Mesendoderm (in vitro differentiated cells): ENCODE data around the gene PIH1D1.
"Not testable (repeated sequence)": the region's sequence is repeated elsewhere in the genome, so short reads cannot be mapped to it uniquely, and the experiment has no call there.

Experiments
- DNase-seq: peaks from one replicate; pipeline ENCODE4 v3.0.0; 2013
- H2AK5ac ChIP-seq: 2 replicates; pipeline ENCODE4 v1.6.1; 2013; ENCODE audit warnings: low read length, inconsistent platforms
- H2BK120ac ChIP-seq: 2 replicates; pipeline ENCODE4 v1.6.1; 2013; ENCODE audit warnings: low read depth, mild to moderate bottlenecking, low read length, moderate library complexity, mixed read lengths
- H2BK15ac ChIP-seq: replicated peaks from 2 replicates; pipeline ENCODE4 v1.6.1; 2013; ENCODE audit warnings: low read depth, mild to moderate bottlenecking, moderate library complexity
- H2BK5ac ChIP-seq: 2 replicates; pipeline ENCODE4 v1.6.1; 2013; ENCODE audit warnings: low read length, inconsistent platforms
- H3K18ac ChIP-seq: 2 replicates; pipeline ENCODE4 v1.6.1; 2013; ENCODE audit warnings: mild to moderate bottlenecking, low read length, mixed read lengths
- H3K23ac ChIP-seq: one replicate; pipeline ENCODE4 v1.6.1; 2013; ENCODE audit warnings: low read length
- H3K27ac ChIP-seq: 2 replicates; pipeline ENCODE4 v1.5.1; 2013; ENCODE audit warnings: low read depth, mild to moderate bottlenecking, inconsistent platforms, low read length, moderate library complexity
- H3K27me3 ChIP-seq: 2 replicates; pipeline ENCODE4 v1.6.1; 2013; ENCODE audit warnings: low read length, control low read depth, mild to moderate bottlenecking, inconsistent platforms; ENCODE audit not compliant: insufficient read depth, poor library complexity
- H3K36me3 ChIP-seq: 2 replicates; pipeline ENCODE4 v1.6.1; 2013; ENCODE audit warnings: low read length, inconsistent platforms; ENCODE audit not compliant: control insufficient read depth, insufficient read depth
- H3K4ac ChIP-seq: one replicate; pipeline ENCODE4 v1.6.1; 2013; ENCODE audit warnings: low read depth, mild to moderate bottlenecking, low read length, moderate library complexity
- H3K4me1 ChIP-seq: 2 replicates; pipeline ENCODE4 v1.6.1; 2013; ENCODE audit warnings: low read depth, low read length, inconsistent platforms; ENCODE audit not compliant: control insufficient read depth
- H3K4me2 ChIP-seq: 2 replicates; pipeline ENCODE4 v1.6.1; 2013; ENCODE audit warnings: low read length
- H3K4me3 ChIP-seq: 2 replicates; pipeline ENCODE4 v1.5.1; 2013; ENCODE audit warnings: mild to moderate bottlenecking, low read length
- H3K56ac ChIP-seq: one replicate; pipeline ENCODE4 v1.6.1; 2013; ENCODE audit warnings: low read length
- H3K79me1 ChIP-seq: 2 replicates; pipeline ENCODE4 v1.6.1; 2013; ENCODE audit warnings: low read length, inconsistent platforms
- H3K79me2 ChIP-seq: 2 replicates; pipeline ENCODE4 v1.6.1; 2013; ENCODE audit warnings: mild to moderate bottlenecking, low read length; ENCODE audit not compliant: control insufficient read depth, insufficient read depth
- H3K9ac ChIP-seq: 2 replicates; pipeline ENCODE4 v1.6.1; 2013; ENCODE audit warnings: low read length, inconsistent platforms
- H4K5ac ChIP-seq: one replicate; pipeline ENCODE4 v1.6.1; 2013; ENCODE audit warnings: low read length
- H4K8ac ChIP-seq: one replicate; pipeline ENCODE4 v1.6.1; 2013; ENCODE audit warnings: low read depth, mild to moderate bottlenecking, control low read depth, low read length, moderate library complexity
- WGBS: extraction: QIAGEN DNeasy Blood & Tissue Kit; methylation state at CpG from one replicate; pipeline ENCODE4 v1.1.7; 2013; ENCODE audit warnings: low lambda C conversion rate, missing lambda C conversion rate; ENCODE audit not compliant: insufficient coverage; ENCODE audit errors: extremely low coverage; 5-methylcytosine and 5-hydroxymethylcytosine counted together

Gene PIH1D1

DNA sequence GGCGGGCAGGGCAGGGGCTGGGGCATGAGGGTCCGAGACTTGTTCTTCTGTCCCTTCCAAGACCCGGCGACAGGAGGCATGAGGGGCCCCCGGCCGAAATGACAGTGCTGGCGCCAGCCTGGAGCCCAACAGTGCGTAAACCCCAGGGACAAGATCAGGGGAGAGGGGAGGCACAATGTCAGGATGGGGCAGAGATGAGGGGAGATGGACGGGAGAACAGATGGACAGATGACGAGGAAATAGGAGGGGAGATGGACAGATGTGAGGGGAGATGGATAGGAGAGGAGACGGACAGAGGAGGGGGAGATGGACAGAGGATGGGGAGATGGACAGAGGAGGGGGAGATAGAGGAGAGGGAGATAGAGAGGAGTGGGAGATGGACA, 22.9 kb upstream of the PIH1D1 start:
- no peak overlapping the region for H3K27ac ChIP-seq
- no peak overlapping the region for H2BK5ac ChIP-seq
- WGBS: no CpG with 5 or more reads among the region's 11 CpGs
- H3K18ac ChIP-seq: no peak overlapping the region
- no peaks in the 10 kb centered on the region for H3K79me2 ChIP-seq
- H3K36me3 ChIP-seq: peaks cover 2% of the 10 kb centered on the region
- no peaks in the 10 kb centered on the region for H3K4me1 ChIP-seq
- H3K4me2 ChIP-seq: no peak overlapping the region
- no peaks in the 10 kb centered on the region for H3K27me3 ChIP-seq
- no peaks in the 10 kb centered on the region for H3K79me1 ChIP-seq
- H3K9ac ChIP-seq: no peak overlapping the region
- H3K23ac ChIP-seq: no peak overlapping the region
- H3K4ac ChIP-seq: no peak overlapping the region
- H4K5ac ChIP-seq: no peak overlapping the region
- no peak overlapping the region for H3K4me3 ChIP-seq
- H2AK5ac ChIP-seq: no peak overlapping the region
- no peak overlapping the region for H2BK15ac ChIP-seq
- no peak for DNase-seq
- H2BK120ac ChIP-seq: no peak overlapping the region
- H4K8ac ChIP-seq: no peak overlapping the region
- no peak overlapping the region for H3K56ac ChIP-seq

DNA sequence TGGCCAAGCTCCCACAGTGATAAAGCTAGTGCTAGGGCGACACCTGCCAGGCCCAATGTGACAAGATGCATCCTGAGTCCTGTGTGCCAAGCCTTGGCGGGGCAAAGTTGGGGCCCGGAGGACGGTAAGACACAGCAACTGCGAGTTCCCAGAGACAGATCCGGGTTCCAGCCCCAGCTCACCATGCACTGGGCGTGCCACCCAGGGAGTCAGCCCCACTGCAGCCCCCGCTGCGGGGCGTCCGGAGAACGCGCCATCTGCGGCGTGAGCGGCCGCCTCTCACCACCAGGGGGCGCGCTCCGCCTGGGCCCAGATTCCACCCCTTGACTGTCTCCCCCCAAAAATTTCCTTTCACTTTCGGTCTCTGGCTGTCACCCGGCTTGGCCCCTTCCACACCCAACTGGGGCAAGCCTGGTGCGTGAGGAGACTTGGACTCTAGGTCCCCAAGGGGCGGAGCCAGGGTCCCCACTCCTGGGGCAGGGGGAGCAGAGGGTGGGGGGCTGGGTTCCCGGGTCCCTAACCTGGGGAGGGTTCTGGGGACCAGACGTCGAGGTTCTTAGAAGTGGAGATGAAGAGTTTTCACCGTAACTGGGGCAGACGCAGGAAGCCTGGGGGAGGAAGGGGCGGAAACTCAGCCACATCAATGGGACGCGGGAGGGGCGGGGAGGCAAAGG, 22.4 kb upstream of the PIH1D1 start, which contains the start of gene FLT3LG:
FLT3LG (plus strand) TSS at position 348 of the 674 bp plus-strand sequence. CDS start 425 bp downstream, outside the sequence.
- no peaks in the 10 kb centered on the region for H3K4me1 ChIP-seq
- WGBS: no CpG with 5 or more reads among the region's 33 CpGs

DNA sequence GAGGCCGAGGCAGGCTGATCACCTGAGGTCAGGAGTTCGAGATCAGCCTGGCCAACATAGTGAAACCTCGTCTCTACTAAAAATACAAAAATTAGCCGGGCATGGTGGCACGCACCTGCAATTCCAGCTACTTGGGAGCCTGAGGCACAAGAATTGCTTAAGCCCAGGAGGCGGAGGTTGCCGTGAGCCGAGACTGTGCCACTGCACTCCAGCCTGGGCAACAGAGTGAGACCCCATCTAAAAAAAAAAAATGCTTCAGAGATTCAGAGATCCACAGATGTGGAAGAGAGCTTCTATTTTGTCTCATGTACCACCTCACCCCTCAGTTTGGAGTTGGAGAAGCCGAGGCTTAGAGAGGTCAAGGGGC, 21.9 kb upstream of the PIH1D1 start:
- H3K4ac ChIP-seq, H3K23ac ChIP-seq, H3K27ac ChIP-seq, H3K4me3 ChIP-seq, H2AK5ac ChIP-seq, H3K36me3 ChIP-seq, H3K4me1 ChIP-seq, H3K18ac ChIP-seq, H3K79me2 ChIP-seq, H3K56ac ChIP-seq, H2BK5ac ChIP-seq, H2BK15ac ChIP-seq, H3K4me2 ChIP-seq, H2BK120ac ChIP-seq, H3K27me3 ChIP-seq, H4K5ac ChIP-seq, H4K8ac ChIP-seq, DNase-seq, H3K79me1 ChIP-seq, H3K9ac ChIP-seq: not testable (repeated sequence)
- no CpG with 5 or more reads among the region's 9 CpGs for WGBS

More for the DNA sequence above, 22.4 kb upstream of the PIH1D1 start, which contains the start of gene FLT3LG:
- Histone ChIP-seq H3K18ac (peak within 1 kb of the TSS; percentile 32), H3K27ac (no peak within 1 kb of the TSS), H3K79me2 (no peaks in the 10 kb centered on the region), H3K36me3 (peaks cover 2% of the 10 kb centered on the region), H3K4me2 (peak within 1 kb of the TSS; percentile 40), H3K23ac (no peak within 1 kb of the TSS), H3K79me1 (no peaks in the 10 kb centered on the region), H2AK5ac (no peak within 1 kb of the TSS), H3K4ac (no peak within 1 kb of the TSS), H2BK5ac (no peak within 1 kb of the TSS), H2BK120ac (no peak within 1 kb of the TSS), H2BK15ac (no peak within 1 kb of the TSS), H3K56ac (peak within 1 kb of the TSS; percentile 73), H3K4me3 (no peak within 1 kb of the TSS), H4K5ac (no peak within 1 kb of the TSS), H3K9ac (no peak within 1 kb of the TSS), H4K8ac (no peak within 1 kb of the TSS), H3K27me3 (no peaks in the 10 kb centered on the region)
- DNase-seq: no peak

DNA sequence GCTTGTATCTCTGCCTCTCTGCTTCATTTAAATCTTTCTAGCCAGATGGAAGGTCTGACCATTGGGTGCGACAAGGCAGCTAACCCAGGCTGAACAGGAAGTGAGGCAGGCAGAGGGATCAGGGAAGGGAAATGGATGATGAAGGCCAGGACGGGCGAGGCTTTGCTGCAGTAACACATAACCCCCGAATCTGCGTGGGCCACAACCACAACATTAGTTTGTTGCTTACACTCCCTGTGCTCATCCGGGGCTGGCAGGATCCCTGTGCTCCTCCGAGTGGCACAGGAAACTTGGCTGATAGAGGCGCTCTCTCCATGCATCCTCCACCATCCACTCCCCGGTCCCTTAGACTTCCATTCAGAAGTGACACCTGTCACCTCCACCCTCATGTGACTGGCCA, 21.3 kb upstream of the PIH1D1 start:
- H3K56ac ChIP-seq: no peak overlapping the region
- H4K8ac ChIP-seq: no peak overlapping the region
- H2BK15ac ChIP-seq: no peak overlapping the region
- H2BK5ac ChIP-seq: no peak overlapping the region
- no peak overlapping the region for H3K27ac ChIP-seq
- no peak for DNase-seq
- H2BK120ac ChIP-seq: no peak overlapping the region
- H3K23ac ChIP-seq: no peak overlapping the region
- H4K5ac ChIP-seq: no peak overlapping the region
- H3K4me3 ChIP-seq: no peak overlapping the region
- H3K79me2 ChIP-seq: no peaks in the 10 kb centered on the region
- no peak overlapping the region for H3K4ac ChIP-seq
- H2AK5ac ChIP-seq: no peak overlapping the region
- no CpG with 5 or more reads among the region's 9 CpGs for WGBS
- H3K36me3 ChIP-seq: peaks cover 2% of the 10 kb centered on the region
- H3K27me3 ChIP-seq: no peaks in the 10 kb centered on the region
- H3K4me1 ChIP-seq: no peaks in the 10 kb centered on the region
- H3K4me2 ChIP-seq: no peak overlapping the region
- no peaks in the 10 kb centered on the region for H3K79me1 ChIP-seq
- no peak overlapping the region for H3K18ac ChIP-seq
- H3K9ac ChIP-seq: no peak overlapping the region

DNA sequence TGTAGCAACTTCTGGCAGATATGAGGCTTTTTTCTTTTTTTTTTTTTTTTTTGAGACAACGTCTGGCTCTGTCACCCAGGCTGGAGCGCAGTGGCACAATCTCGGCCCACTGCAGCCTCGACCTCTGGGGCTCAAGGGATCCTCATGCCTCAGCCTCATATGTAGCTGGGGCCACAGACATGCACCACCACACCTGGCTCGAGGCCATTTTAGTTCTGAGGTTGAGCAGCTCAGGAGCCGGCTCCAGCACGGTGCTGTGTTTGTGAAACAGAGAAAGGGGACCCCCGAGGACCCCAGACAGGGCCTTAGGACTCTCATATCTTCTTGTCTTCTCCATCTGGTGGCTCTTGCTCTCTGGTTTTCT, 19.0 kb upstream of the PIH1D1 start:
- no peak overlapping the region for H3K23ac ChIP-seq
- no peak overlapping the region for H2BK15ac ChIP-seq
- H3K4me3 ChIP-seq: no peak overlapping the region
- no peak overlapping the region for H3K4me2 ChIP-seq
- no peak overlapping the region for H3K18ac ChIP-seq
- no peak for DNase-seq
- WGBS: no CpG with 5 or more reads among the region's 8 CpGs
- no peak overlapping the region for H3K27ac ChIP-seq
- H3K27me3 ChIP-seq: no peaks in the 10 kb centered on the region
- no peak overlapping the region for H3K9ac ChIP-seq
- H2BK5ac ChIP-seq: no peak overlapping the region
- peaks cover 2% of the 10 kb centered on the region for H3K36me3 ChIP-seq
- no peaks in the 10 kb centered on the region for H3K79me1 ChIP-seq
- no peaks in the 10 kb centered on the region for H3K79me2 ChIP-seq
- H4K5ac ChIP-seq: no peak overlapping the region
- no peak overlapping the region for H3K56ac ChIP-seq
- no peak overlapping the region for H2BK120ac ChIP-seq
- H3K4me1 ChIP-seq: no peaks in the 10 kb centered on the region
- no peak overlapping the region for H2AK5ac ChIP-seq
- no peak overlapping the region for H3K4ac ChIP-seq
- no peak overlapping the region for H4K8ac ChIP-seq
